GM19397 (cell line): ENCODE data around the gene WIPI1.
"Not testable (repeated sequence)": the region's sequence is repeated elsewhere in the genome, so short reads cannot be mapped to it uniquely, and the experiment has no call there.

Experiments used
- ATAC-seq: cut with Tn5 transposase; IDR thresholded peaks from one replicate; pipeline ENCODE4 v1.9.1; 2021; ENCODE audit warnings: mild to moderate bottlenecking, moderate library complexity; ENCODE audit not compliant: unreplicated experiment

WIPI1 gene, protein sequence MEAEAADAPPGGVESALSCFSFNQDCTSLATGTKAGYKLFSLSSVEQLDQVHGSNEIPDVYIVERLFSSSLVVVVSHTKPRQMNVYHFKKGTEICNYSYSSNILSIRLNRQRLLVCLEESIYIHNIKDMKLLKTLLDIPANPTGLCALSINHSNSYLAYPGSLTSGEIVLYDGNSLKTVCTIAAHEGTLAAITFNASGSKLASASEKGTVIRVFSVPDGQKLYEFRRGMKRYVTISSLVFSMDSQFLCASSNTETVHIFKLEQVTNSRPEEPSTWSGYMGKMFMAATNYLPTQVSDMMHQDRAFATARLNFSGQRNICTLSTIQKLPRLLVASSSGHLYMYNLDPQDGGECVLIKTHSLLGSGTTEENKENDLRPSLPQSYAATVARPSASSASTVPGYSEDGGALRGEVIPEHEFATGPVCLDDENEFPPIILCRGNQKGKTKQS

DNA sequence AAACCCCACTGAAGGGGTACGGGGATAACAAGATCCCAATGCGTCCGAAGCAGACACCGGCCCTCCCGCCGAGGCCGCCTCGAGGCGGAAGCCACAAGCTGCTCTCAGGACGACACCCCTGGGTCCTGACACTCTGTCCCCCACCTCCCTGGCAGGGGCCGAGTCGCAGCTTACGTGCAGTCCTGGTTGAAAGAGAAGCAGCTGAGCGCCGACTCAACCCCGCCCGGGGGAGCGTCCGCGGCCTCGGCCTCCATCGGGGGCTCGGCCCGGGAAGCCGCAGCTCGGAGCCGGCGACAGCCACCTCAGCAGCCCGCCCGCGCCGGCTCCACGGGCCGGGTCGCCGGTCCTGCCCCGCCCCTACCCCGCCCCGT is at the start of gene WIPI1:
TSS of gene WIPI1 (minus strand) at position 329 of the 371 bp plus-strand sequence. CDS start at position 254, 75 bp downstream.
- ATAC-seq: peak; percentile 32

DNA sequence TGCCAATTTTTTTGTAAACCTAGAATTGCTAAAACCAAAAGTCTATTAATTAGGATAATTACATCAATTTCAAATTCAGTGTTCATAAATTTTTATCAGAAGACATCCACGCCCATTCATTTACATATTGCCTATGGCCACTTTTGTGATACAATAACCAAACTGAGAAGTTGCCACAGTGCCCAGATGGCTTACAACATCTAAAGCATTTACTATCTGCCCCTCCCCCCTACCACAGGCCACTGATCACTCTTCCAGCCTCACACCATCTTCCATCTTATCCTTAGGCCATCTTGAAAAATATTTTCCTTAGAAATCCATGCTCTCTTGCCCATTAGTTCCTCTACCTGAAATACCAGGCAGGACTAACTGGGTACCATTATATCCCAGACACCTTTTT is 48.7 kb upstream of the WIPI1 start:
- ATAC-seq: no peak

GRCh38 chr17:68501074-68501473 is 43.8 kb upstream of the WIPI1 start:
- ATAC-seq: no peak

DNA sequence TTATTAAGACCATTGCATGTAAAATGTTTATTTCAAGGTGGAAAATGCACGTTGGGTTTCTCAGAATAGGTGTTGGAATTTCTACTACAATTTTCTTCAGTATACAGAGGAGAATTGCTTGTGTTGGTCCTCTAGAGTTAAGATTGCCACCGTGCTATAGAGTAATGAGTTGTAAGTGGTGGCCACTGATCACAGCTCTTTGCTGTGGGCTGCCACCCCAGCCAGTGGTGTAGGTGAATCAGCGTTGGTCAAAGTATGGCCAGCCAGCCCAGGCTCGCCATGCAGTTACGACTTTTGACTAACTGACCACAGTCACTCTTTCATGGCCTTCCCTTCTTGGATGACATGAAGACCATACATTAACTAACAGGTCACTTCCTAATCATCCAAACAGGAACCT is 42.3 kb upstream of the WIPI1 start:
- ATAC-seq: no peak

DNA sequence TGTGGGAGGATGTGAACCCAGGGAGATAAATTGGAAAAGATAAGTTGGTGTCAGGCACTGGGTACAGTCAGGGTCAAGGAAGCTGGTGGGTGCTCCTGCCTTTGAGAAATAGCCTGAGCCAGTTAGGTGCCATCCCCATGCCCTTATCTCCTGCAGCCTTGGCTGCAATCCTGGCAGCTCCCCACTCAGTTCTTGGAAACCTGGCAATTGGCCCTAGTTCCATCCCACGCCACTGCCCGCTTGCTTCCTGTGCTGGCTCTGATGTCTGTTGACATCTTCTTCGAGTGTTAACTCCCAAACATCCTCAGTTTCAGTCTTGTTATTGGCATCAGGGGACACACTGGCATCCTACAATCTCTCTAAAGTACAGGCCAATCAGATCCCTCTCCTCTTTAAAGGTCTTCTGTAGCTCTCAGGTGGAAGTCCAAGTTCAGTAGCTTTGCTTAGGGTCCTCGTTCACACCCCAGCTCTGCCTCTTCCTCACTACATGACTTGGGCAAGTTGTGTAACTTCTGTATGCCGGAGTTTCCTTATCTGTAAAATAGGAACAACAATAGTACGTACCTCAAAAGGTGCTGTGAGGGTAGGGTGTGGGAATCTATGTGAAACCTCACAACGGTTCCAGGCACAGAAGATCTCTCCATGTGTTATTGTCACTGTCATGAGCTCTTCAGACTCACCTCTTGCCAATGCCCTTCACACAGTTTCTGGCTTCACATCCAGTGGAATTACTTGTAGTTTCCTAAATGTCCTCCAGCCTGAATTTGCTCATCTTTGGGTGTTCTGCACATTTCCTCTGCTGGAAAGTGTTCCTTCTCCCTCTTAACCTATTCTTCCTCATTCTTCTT is 41.4 kb upstream of the WIPI1 start:
- ATAC-seq: peak; percentile 29

DNA sequence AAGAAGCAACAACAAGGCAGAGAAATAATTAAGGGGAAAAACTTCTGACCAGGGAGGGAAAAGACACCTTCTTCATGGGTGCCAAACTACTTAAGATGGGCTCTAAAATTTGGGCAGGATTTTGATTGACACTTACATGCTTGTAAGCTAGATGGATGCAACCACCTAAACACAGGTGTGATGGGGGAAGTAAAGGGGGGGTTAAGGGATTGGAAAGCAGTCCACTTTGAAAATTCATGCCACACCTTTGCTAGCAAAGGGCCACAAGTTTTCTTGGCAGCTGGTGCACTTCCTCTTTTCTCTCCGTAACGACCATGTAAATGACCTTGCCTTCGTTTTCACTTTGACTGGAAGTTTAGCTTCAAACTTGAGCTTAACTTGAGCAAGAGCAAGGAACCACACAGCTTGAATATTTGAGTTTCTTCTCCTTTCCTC is 40.6 kb upstream of the WIPI1 start:
- peak; percentile 95 for ATAC-seq

DNA sequence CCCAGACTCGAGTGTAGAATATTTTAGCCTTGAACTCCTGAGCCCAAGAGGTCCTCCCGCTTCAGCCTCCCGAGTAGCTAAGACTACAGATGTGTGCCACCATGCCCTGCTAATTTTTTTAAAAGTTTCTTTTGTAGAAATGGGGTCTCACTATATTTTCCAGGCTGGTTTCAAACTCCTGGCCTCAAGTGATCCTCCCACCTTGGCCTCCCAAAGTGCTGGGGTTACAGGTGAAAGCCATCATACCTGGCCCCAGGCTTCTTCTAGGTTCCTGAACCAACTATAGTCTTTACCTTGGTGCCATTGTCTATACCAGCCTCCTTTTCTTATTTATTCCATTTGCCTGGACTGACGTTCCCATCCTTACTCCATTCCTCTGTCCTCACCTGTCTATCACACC is 37.8 kb upstream of the WIPI1 start:
- no peak for ATAC-seq

DNA sequence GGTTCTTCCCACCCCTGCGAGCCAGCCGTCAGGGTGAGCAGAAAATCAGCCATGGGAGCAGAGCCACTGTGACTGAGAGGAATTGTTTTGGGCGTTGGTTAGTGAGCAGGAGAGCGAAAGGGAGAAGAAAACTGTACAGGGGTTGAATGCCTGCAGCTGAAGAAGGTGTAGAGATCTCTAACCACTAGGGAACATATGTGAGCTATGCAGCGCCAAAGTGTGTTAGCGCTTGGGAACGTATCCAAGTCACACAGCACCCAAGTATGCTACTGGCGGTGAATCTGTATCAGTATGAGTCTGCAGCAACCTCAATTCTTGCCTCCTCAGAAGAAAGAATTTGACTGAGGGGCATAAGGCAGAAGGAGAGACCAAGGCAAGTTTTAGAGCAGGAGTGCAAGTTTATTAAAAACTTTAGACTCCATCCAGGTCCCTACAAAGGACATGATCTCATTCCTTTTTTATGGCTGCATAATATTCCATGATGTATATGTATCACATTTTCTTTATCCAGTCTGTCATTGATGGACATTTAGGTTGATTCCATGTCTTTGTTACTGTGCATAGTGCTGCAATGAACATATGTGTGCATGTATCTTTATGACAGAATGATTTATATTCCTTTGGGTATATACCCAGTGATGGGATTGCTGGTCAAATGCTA is 35.2 kb upstream of the WIPI1 start:
- ATAC-seq: not testable (repeated sequence)

DNA sequence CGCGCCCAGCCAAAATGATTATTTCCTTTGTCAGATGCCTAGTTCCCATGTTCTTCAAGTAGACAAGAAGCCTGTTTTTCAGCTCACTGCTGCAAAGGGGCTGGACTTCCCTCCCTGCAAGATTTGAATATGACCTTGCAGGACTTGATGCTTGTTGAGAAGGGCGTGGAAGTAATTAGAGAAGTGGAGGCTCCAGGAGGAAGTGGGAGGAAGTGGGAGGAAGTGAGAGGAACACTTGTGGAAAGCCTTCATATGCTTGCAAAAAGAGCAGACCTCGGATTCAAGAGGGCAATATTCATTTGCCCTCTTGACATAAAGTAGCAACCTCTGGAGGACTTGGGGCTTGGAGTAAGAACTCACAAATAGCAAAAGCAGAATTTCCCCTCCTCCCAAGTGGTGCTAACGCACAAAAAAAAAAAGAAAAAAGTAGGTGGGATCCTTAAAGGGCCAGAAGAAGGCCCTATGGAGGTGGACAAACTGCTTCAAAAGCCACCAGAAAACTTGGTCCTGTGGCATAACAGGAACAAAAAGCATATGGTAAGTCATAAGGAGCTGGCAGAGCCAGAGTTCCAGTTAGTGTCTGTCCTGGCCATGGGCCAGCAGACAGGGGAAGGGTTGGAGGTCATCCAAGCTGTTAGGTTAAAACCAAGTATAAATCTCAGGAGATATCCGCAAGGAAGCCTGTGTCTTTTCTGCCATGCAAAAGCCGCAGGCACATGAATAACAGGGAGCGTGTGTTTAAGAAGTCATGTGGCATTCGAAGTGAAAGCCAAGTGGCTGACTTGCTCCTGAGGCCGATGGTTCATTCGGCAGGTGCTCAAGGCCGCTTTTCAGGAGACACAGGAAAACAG is 34.3 kb upstream of the WIPI1 start:
- ATAC-seq: no peak

GRCh38 chr17:68489919-68490318 is 32.6 kb upstream of the WIPI1 start:
- ATAC-seq: no peak

GRCh38 chr17:68484458-68484857 is 27.2 kb upstream of the WIPI1 start:
- no peak for ATAC-seq

GRCh38 chr17:68482576-68483041 is 25.3 kb upstream of the WIPI1 start:
- no peak for ATAC-seq

- no peak for ATAC-seq
These were observed 23.6 kb upstream of the WIPI1 start for GRCh38 chr17:68480885-68481284.

- no peak for ATAC-seq
These were observed 13.7 kb upstream of the WIPI1 start for GRCh38 chr17:68470961-68471360.

- ATAC-seq: no peak
These were observed 11.5 kb upstream of the WIPI1 start for GRCh38 chr17:68468788-68469187.

DNA sequence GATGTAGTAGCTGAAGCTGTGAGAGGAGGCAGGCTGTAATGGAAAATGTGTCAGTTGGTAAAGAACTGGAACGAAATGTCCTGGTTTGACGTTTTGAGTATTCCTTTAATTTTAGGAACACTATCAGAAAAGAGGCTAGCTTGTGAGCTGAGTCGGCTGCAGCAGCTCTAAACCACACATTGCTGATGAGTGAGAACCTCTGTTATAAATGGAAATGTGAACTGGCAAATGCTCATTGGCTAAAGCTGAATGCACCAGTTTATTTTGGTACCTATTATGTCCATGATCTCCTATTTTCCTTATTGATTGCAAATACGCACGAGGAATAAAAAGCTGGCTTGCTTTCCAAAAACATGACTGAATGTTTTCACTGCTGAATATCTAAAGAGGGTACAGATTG is 11.0 kb upstream of the WIPI1 start:
- no peak for ATAC-seq

GRCh38 chr17:68463211-68464019 is 6.1 kb upstream of the WIPI1 start:
- ATAC-seq: no peak

DNA sequence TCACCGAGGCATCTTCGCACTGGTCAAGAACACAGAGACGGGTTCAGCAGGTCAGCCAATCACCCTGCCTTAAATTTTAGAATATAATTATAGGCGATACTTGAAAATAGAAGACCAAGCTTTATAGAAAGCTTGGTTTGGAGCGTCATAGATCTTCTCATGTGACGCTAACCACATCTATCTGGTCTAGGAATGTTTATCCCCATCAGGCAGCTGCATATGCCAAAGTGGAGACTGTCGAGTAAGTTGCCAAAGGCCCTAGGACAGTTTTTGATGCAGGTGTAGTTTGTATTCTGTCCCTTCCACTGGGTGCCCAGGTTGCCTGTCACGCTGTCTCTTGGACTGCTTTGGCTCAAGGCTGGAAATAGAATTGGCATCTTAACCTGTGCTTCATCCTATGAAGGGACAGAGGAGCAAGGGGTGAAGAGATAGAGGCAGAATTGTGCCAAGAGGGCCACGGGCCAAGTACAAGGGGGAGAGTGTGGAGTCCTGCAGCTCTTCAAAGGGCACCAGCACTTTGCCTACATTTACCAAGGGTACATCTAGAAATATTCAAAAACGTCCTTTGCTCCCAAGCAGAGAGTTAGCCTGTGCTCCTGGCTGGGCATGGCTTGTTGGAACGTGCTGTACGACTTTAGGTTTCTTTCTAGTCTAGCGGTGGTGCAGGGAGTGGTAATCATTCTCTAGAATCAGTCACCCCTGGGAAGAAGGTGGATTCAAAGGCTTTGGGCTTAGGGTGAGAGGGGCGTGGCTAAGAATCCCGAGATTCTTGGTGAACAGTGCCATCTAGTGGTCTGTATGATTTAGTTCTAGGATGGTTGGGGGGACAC is 5.3 kb upstream of the WIPI1 start:
- peak; percentile 42 for ATAC-seq

GRCh38 chr17:68461589-68461988 is 4.3 kb upstream of the WIPI1 start:
- ATAC-seq: no peak
